Activated CD8-positive, alpha-beta memory T cell treated with anti-CD3 and anti-CD28 coated beads for 1 hour (primary cell): ENCODE results near the gene PRLH.
"Not testable (repeated sequence)": the region's sequence is repeated elsewhere in the genome, so short reads cannot be mapped to it uniquely, and the experiment has no call there.

Experiments
- DNase-seq, 2 donors: peaks; one replicate each; pipeline ENCODE4 v3.0.0-alpha.2; 2020; ENCODE audit warnings: low read depth in 1 of 2; ENCODE audit errors: extremely low read depth in 1 of 2

Gene PRLH

DNA sequence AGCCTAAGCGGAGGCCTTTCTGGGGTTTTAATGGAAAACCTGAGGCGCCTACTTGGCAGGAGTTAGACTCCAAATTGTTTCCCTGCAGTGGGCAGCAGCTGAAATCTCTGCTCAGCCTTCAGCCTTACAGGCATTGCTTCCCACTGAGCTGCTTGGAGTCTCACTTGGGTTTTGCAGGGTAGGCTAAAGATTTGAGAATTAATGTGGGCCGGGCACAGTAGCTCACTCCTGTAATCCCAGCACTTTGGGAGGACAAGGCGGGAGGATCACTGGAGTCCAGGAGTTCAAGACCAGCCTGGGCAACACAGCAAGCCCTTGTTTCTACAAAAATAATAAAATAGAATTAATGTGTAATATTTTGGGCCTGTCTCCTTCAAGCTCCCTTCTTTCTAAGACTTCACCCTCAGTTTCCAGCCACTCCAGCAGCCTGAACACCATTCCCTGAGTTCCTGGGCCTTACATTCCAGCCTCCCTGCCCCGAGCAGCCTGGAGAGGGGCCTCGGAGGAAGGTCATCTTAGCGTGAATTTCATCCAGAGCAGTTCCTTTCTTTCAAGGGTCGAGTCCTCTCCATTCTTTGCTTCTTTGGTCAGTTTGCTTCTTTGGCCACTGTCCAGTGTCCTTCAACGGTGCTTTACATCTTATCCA lies 33.2 kb downstream of the PRLH start:
- DNase-seq = no peak

DNA sequence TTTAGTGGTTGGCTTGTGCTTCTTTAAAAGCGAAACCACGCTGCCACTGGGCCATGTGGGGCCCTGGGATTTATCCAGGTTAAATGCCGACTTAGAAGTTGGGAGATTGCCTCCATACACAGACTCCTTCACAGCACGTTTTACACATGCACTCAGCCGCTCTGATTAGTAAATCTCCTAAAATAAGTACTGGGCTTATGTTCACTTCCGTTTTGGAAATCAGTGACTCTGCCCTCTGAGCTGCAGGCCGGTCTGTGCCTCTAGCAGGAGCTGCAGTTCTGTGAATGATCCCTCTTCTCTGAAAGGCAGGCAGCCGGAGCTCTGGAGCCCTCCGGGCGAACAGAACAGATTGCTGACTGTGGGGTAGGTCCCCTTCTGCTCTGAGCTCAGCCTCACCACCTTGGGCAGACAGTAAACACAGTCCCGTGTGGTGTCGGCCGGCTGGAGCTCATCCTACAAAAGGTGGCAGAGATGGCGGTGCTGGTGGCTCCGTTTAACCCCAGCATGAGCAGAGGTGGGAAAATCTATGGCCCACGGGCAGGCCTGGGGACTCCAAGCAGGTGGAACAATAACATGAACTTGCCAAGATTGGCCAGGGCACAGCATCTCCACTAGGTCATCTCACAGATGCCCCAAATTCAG lies 34.0 kb downstream of the PRLH start:
- DNase-seq = no peak

DNA sequence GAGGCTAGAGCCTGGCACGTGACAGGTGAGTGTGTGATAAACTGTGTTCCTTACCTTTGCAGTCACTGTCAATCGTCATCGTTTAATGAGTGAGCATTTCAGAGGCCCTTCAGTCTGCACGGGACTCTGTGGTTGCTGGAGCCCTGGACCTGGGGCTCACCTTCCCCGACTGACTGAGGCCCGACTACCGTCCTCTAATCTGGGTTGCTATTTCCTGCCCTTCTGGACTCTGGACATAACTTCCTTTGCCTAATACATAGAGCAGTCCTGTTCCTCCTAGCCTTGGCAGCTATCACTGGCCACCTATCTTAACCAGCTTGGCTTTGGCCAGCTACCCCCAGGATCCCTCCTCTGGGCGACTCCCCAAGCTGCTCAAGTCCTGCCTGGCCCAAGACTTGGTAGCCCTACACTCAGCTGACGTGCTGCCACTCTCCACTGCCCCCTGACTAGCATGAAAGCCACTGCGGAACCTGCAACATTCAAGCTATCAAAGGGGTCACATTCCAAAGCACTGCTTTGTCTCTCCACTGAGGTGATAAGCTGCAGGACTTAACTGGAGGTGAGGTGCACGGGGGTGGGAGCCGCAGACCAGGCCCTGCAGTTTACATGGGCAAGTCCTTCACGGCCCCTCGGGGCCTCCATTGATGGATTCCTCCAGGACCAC lies 35.2 kb downstream of the PRLH start:
- DNase-seq = no peak

DNA sequence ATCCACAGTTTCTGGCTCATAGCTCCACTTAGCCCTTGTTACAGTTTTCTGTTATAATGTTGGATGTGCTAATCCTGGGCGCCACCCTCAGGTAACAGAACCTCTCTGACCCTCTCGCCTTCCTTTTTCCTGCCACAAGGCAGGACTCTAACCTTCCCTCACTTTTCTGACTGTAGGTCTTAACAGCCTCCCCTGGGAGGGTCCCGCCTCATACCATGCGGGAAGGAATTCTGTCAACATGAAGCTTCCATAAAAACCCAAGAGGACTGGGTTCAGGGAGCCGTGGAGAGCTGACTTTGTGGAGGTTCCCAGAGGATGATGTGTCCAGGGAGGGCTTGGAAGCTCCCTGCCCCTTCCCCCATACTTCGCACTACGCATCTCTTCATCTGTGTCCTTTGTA lies 36.0 kb downstream of the PRLH start:
- no peak for DNase-seq

DNA sequence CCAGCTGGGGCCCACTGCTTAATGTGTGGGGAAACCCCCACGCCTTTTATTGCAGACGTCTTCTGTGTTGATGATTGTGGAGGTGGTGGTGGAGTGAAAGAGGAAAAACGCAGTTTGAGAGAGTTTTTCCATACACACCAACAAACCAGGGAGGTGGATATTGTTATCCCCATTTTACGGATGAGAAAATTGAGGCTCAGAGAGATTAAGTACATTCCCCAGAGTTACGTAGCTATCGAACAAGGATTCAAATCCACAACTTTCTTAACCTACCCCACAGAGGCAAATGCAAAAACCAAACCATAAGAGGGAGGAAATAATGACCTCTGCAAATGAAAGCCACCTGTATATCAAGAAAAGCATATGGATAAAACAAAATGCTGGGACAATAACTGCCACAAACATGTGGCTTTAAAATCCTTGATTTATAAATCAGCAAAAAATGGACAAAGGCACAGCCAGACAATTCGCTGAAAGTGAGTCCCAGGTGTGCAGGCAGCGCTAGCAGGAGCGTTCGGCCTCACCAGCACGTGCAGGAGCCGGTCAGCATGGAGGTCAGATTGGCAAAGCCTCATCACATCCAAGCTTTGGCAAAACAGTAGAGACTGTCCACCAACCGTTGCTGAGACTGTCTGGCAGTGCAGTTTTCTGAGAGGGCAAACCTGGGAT lies 36.8 kb downstream of the PRLH start:
- no peak for DNase-seq

DNA sequence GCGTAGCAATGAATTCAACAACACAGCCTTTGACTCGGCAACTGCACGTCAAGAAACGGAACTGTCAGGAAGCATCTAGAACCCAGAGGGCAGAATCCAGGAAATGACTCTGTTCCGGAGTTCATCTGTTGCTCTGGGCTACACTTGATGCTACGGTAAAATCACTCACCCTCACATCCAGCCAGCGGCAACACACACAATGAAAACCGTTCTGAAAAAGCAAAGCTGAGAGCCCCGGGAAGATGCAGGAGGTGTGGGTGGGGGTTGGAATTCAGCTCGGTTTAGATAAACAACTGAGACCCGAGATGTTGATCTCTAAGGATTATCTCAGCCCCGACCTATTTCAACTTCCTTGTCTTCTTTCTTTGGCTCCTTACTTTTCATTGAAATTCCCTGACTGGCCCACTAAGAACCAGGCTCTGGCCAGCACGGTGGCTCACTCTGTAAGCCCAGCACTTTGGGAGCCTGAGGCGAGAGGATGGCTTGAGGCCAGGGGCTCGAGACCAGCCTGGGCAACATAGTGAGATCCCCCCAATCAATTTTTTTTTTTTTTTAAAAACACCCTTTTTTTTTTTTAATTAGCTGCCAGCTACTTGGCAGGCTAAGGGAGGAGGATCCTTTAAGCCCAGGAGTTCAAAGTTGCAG lies 37.5 kb downstream of the PRLH start:
- peak in 1 of 2 donors; percentile 20 for DNase-seq

DNA sequence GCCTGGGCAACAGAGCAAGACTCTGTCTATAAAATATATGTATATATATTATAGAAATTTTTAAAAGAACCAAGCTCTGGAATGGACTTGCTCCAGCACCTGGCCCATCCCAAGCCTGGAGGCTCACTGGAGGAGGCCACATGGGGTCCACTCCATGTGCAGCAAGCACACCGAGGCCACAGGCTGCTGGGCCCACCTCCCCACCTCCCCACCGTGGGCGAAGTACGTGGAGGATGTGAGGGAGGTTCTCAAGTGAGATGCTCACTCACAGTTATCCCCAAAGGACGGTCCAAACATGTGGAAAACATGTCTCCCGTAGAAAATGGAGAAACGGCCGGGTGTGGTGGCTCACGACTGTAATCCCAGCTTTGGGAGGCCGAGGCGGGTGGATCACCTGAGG lies 38.0 kb downstream of the PRLH start:
- DNase-seq = no peak

DNA sequence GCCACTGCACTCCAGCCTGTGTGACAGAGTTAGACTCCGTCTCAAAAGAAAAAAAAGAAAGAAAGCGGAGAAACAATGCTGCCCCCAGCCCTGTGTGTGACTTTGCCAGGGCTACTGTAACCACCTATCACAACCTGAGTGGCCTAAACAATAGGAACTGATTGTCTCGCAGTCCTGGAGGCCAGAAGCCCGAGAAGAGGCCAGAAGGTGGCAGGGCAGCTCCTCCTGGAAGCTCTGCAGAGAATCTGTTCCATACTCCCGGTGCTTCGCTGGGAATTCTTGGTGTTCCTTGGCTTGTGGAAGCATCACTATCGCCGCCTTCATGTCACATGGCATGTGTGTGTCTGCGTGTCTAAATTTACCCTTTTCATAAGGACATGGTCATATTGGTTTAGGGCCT lies 38.6 kb downstream of the PRLH start:
- DNase-seq = no peak

DNA sequence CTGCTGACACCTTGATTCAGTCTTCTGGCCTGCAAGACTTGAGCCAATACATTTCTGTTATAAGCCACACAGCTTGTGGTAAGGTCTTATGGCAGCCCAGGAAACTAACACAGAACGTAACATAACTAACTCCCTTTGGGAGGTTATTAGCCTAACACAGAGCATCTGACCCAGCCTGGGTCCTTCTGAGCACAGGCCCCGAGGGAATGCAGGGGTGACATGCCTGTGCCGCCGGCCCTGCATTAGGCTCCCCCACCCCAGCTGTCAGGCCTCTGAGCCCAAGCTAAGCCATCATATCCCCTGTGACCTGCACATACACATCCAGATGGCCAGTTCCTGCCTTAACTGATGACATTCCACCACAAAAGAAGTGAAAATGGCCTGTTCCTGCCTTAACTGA lies 40.1 kb downstream of the PRLH start:
- DNase-seq = not testable (repeated sequence)

DNA sequence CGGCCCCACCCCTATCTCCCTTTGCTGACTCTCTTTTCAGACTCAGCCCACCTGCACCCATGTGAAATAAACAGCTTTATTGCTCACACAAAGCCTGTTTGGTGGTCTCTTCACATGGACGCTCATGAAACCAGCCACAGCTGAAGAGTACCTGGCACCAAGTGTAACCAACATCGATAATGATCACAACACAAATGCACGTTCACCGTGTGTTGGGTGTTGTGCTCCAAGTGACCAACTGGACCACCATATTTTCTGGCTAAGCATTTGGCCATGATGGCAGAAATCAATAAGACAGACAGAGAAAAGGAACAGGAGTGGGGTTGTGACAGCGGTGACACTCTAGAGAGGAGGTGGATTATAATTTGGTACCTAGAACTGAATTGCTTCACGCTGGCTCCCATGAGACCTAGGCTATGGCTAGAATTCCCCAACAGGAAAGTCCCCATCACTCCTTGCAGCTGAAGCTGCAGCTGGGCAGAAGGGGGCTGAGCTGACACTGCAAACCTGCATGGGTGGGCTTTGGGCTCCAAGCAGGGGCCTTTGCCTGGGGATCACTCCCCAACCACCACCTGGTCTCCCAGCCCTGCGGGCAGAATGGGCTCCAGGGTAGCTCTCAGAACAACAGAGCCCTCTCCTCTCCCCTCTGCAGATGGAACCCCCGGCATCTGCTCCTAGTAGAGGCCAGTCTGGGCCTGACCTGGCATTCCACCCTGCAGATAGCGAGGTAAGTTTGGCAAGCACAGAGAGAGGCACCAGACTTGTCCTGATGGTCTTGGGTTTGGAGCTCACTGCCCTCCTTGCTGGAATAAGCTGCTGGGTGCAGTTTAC lies 46.4 kb downstream of the PRLH start:
- DNase-seq = no peak

DNA sequence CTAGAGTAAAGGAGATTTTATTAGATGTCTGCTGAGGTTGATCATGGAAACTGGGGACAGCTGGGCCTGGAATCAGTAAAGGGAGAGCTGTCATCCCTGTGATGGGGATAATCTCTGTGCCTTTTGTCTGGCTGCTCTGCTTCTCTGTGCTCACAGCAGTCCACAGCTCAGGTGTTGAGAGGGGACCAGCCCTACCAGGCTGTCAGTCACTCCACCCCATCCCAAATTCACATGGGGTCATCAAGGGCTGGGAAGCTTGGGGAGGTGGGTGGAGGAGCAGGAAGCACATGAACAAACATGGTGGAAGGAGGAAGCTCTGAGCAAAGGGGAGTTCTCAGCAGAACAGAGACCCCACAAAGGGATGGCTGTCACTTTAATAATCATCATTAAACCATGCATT lies 47.3 kb downstream of the PRLH start:
- DNase-seq = no peak

DNA sequence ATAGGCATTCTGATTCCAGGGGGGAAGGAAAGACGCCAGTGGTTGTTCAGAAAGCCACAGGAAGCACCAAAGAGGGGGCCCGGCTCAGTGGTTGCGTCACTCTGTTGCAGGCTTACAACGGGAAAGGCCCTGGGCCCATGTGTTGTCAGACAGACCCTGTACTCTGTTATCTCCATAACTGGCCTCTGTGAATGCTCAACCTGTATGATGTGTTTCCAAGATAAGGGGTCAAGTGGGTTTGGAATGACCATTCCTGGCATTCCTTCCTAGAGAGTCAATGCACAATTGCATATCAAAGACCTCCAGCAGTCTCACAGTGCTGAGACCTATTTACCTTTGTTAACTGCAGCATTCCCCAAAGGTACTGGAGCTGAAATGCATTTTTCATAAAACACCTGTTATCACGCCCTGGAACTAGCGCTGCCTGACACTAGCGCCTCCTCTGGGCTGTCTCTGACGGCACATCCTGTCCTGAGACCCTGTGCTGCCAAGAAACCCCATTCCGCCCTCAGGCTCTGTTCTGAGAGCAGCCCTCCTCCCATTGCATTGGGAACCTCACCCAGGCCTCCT lies 47.9 kb downstream of the PRLH start:
- no peak for DNase-seq

DNA sequence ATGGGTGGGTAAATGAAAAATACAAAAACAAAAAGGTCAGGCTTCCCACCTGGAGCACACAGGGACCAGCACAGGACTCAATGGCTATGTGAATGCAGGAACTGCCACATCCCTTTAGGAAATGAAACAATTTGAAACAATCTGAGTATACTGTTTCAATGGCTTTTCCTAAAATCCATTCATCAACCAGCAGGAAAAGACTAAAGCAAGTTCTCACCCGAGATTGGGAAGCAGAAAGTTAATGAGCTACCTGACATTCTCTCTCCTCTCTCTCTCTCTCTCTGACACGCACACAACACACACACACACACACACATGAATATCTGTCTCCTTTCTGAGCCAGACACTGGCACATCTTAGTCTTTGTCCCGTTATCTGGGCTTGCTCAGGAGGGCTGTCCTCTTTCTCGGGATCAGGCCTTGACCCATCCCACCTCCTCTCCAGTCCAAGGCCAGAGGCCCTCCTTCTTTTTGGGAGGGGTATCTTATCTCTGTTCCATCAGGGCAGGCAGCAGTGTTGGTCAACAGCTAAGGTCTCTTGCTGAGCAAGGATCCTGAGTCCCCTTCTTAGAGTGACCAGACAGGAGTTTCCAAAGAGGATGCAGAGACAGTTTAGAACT lies 49.4 kb downstream of the PRLH start:
- DNase-seq = no peak

DNA sequence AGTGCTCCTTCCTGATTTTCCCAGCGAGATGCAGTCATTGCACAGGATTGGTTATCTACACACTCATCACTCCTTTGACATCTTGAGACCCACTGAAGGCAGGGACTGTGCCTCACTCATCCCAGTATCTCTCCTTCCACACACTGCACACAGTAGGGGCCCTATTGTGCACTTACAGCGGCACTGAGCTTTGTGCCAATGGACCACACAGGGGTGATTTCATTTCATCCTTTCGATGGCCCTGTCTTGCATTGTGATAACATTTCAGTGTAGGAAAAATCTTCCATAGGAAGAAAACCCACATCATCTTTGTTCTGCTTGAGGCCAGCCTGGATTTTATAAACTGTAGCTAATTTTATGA lies 50.0 kb downstream of the PRLH start:
- no peak for DNase-seq
